ENCODE data around the gene ADAMTS20.

Gene ADAMTS20

DNA sequence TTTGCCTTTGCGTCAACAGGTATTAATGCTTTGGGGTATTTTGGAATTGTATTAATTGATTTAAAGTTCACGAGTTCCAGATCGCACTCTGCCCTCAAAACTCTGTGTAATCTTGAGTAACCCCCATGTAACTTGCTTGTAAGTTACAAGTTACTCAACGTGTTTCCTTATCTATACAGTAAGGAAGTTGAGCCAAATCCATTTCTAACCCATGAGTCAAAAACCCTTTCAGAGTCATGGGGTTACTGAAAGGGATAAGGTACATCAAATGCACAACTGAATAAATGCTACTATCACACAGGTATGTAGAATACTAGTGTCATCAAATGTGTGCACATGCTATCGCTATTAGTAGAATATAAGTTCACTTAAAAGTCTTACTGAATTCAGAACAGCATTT, 28.6 kb upstream of the ADAMTS20 start:
- Histone ChIP-seq H3K79me2 (ENCODE audit: control insufficient read depth, low read length) (no peaks in the 10 kb centered on the region), H4K20me1 (ENCODE audit: control insufficient read depth, insufficient read depth, low read depth, low read length) (no peaks in the 10 kb centered on the region), H3K4me1 (ENCODE audit: control insufficient read depth, low read length) (no peaks in the 10 kb centered on the region), H3K9me3 (ENCODE audit: control insufficient read depth, insufficient read depth, low read length) (no peaks in the 10 kb centered on the region), H3K9me2 (replicated peaks; ENCODE audit: control insufficient read depth, low read length) (no peaks in the 10 kb centered on the region), H3K27ac (ENCODE audit: low read depth, low read length) (no peak overlapping the region), H3F3A (ENCODE audit: control insufficient read depth, insufficient read depth) (no peaks in the 10 kb centered on the region), H3K27me3 (ENCODE audit: control insufficient read depth, low read length) (no peaks in the 10 kb centered on the region; the same call in 1 of the 2 replicates), H3K4me3 (ENCODE audit: low read length) (no peak overlapping the region), H3K36me3 (ENCODE audit: control insufficient read depth, low read length) (no peaks in the 10 kb centered on the region), H3K4me2 (ENCODE audit: low read length) (no peak overlapping the region)
- TF ChIP-seq EZH2phosphoT487 (IDR thresholded peaks at IDR 0.05; ENCODE audit: borderline replicate concordance, low read length), result no peak
- TF ChIP-seq, protein P1, sequence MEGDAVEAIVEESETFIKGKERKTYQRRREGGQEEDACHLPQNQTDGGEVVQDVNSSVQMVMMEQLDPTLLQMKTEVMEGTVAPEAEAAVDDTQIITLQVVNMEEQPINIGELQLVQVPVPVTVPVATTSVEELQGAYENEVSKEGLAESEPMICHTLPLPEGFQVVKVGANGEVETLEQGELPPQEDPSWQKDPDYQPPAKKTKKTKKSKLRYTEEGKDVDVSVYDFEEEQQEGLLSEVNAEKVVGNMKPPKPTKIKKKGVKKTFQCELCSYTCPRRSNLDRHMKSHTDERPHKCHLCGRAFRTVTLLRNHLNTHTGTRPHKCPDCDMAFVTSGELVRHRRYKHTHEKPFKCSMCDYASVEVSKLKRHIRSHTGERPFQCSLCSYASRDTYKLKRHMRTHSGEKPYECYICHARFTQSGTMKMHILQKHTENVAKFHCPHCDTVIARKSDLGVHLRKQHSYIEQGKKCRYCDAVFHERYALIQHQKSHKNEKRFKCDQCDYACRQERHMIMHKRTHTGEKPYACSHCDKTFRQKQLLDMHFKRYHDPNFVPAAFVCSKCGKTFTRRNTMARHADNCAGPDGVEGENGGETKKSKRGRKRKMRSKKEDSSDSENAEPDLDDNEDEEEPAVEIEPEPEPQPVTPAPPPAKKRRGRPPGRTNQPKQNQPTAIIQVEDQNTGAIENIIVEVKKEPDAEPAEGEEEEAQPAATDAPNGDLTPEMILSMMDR (IDR thresholded peaks at IDR 0.05; ENCODE audit: low read depth, low read length, poor library complexity, severe bottlenecking), result no peak

DNA sequence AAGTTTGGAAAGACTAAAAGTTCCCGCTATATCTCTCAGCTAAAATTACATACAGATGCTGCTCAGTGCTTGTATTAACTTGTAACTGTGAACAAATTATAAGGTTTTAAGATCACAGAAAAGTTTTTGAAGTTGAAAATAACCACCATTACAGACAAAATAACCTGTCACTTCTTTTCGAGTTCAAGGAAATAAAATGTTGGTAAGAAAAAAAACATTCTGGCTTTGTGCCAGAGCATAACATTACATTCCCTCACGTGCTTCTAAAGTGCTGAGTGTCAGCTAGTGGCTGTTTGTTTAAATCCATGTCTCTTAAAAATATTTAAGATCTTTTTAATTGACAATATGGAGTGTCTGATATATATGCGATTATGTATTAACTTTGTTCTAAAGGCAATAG, 27.2 kb upstream of the ADAMTS20 start:
- Histone ChIP-seq H4K20me1 (ENCODE audit: control insufficient read depth, insufficient read depth, low read depth, low read length) (no peaks in the 10 kb centered on the region), H3K27me3 (ENCODE audit: control insufficient read depth, low read length) (no peaks in the 10 kb centered on the region; the same call in 1 of the 2 replicates), H3K9me2 (replicated peaks; ENCODE audit: control insufficient read depth, low read length) (no peaks in the 10 kb centered on the region), H3K27ac (ENCODE audit: low read depth, low read length) (no peak overlapping the region), H3K36me3 (ENCODE audit: control insufficient read depth, low read length) (no peaks in the 10 kb centered on the region), H3K4me1 (ENCODE audit: control insufficient read depth, low read length) (no peaks in the 10 kb centered on the region), H3K79me2 (ENCODE audit: control insufficient read depth, low read length) (no peaks in the 10 kb centered on the region), H3K4me3 (ENCODE audit: low read length) (no peak overlapping the region), H3K4me2 (ENCODE audit: low read length) (no peak overlapping the region), H3F3A (ENCODE audit: control insufficient read depth, insufficient read depth) (no peaks in the 10 kb centered on the region), H3K9me3 (ENCODE audit: control insufficient read depth, insufficient read depth, low read length) (no peaks in the 10 kb centered on the region)
- TF ChIP-seq, protein P1 (IDR thresholded peaks at IDR 0.05; ENCODE audit: low read depth, low read length, poor library complexity, severe bottlenecking), result no peak
- TF ChIP-seq EZH2phosphoT487 (IDR thresholded peaks at IDR 0.05; ENCODE audit: borderline replicate concordance, low read length), result no peak

DNA sequence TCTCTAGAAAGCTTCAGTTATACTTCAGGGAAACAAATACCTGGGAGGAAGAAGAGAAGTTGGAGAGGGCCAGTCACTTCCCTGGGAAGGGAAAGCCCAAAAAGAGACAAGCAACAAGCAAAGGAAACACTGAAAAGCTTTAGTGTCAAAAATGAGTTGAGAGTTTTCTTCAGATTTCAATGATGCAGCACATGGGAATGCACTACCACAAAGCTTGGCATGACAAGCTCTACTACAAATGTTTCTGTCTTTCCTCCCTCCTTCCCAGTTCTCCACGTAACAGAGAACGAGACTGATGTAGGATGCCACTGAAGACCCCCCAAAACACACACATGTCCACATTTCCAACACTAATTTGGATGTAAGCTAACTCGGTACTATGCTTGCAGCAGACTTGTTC, 26.8 kb upstream of the ADAMTS20 start:
- no peak overlapping the region for H3K4me2 ChIP-seq (ENCODE audit: low read length)
- no peaks in the 10 kb centered on the region for H3K79me2 ChIP-seq (ENCODE audit: control insufficient read depth, low read length)
- no peaks in the 10 kb centered on the region for H3K9me3 ChIP-seq (ENCODE audit: control insufficient read depth, insufficient read depth, low read length)
- H3K27ac ChIP-seq (ENCODE audit: low read depth, low read length), result no peak overlapping the region
- TF ChIP-seq, protein P1 (IDR thresholded peaks at IDR 0.05; ENCODE audit: low read depth, low read length, poor library complexity, severe bottlenecking), result no peak
- no peak for TF ChIP-seq EZH2phosphoT487 (IDR thresholded peaks at IDR 0.05; ENCODE audit: borderline replicate concordance, low read length)
- no peaks in the 10 kb centered on the region for H3F3A ChIP-seq (ENCODE audit: control insufficient read depth, insufficient read depth)
- no peaks in the 10 kb centered on the region for H4K20me1 ChIP-seq (ENCODE audit: control insufficient read depth, insufficient read depth, low read depth, low read length)
- H3K4me3 ChIP-seq (ENCODE audit: low read length), result no peak overlapping the region
- no peaks in the 10 kb centered on the region; the same call in 1 of the 2 replicates for H3K27me3 ChIP-seq (ENCODE audit: control insufficient read depth, low read length)
- H3K4me1 ChIP-seq (ENCODE audit: control insufficient read depth, low read length), result no peaks in the 10 kb centered on the region
- no peaks in the 10 kb centered on the region for H3K9me2 ChIP-seq (replicated peaks; ENCODE audit: control insufficient read depth, low read length)
- no peaks in the 10 kb centered on the region for H3K36me3 ChIP-seq (ENCODE audit: control insufficient read depth, low read length)
